Thoracic aorta (tissue), 2 donors: ENCODE measurements around the gene RASA3. TPM values are rescaled to one million over a fixed set of nuclear protein-coding genes. Genes with fewer than 3 reads are reported as not detected.

Experiments used
- ATAC-seq: fragments of 150-250 bp; one replicate; pipeline ENCODE4 v1.8.0; 2017; ENCODE audit warnings: low read depth; ENCODE audit not compliant: insufficient number of reproducible peaks, low FRiP score
- DNase-seq: peaks from one replicate; pipeline ENCODE4 v3.0.0-alpha.2; 2020; ENCODE audit warnings: low spot score
- H3K27ac ChIP-seq, 2 donors: fragments of 200-600 bp; sonication (generic); 1 replicate in 1 of 2; 2 replicates in 1 of 2; pipeline ENCODE4 v1.5.1; 2016; ENCODE audit warnings: mild to moderate bottlenecking in 2 of 2, moderate library complexity in 2 of 2
- H3K27me3 ChIP-seq: fragments of 200-600 bp; sonication (generic); replicated peaks from 2 replicates; pipeline ENCODE4 v1.6.0; 2016; ENCODE audit warnings: mild to moderate bottlenecking; ENCODE audit not compliant: insufficient read depth
- H3K36me3 ChIP-seq: fragments of 200-600 bp; sonication (generic); one replicate; pipeline ENCODE4 v1.5.1; 2016
- H3K4me1 ChIP-seq, 2 donors: fragments of 200-600 bp; sonication (generic); 1 replicate in 1 of 2; 2 replicates in 1 of 2; pipeline versions ENCODE4 v1.5.1 to v1.6.0; 2016; ENCODE audit warnings: low read depth in 2 of 2, mild to moderate bottlenecking in 1 of 2; ENCODE audit not compliant: control insufficient read depth in 1 of 2
- H3K4me3 ChIP-seq: fragments of 200-600 bp; sonication (generic); 2 replicates; pipeline ENCODE4 v1.5.1; 2016; ENCODE audit warnings: mild to moderate bottlenecking
- H3K9me3 ChIP-seq: fragments of 200-600 bp; sonication (generic); 2 replicates; pipeline ENCODE4 v1.5.1; 2016
- total RNA-seq, 2 donors: library from RNA; depleted of rRNA; stranded (reverse); fragments of >200 nt; gene quantifications; one replicate each; pipeline versions ENCODE4 v1.1.0 to v1.2.3, GENCODE V29; 2016
- TF ChIP-seq, protein P1 (sequence below): fragments of 200-600 bp; sonication (generic); IDR thresholded peaks from one replicate; pipeline ENCODE4 v1.5.1; 2019; ENCODE audit warnings: antibody characterized with exemption

RASA3 gene
- total RNA-seq, 2 donors from 2014 or later: 38.9 to 48.6 TPM

DNA sequence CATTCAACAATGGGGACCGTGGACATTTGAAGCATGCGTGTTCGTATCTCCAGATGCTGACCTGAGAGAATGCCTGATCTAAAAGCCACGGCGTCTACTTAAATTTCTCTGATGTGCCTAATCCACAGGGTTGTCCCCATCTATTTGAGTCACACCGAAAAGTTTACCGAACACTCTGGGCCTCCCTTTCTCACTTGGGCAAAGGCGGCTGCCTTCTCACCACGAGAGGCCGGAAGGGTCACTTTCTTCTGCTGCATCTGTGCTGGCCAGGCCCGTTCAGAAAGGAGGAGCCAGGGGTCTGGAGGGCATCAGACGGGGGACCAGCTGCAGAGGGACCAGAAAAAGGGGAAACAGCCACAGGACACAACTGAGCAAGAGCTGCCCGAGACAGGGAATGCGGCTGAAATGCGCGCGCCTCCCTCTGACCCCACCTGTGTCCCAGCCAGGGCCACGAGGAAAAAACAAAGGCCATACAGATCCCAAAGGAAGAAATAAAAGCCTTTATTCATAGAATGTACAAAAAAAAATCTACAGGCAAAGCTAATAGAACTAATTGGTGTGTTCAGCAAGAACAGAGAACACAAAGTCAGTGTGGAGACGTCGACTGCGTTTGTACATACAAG is 87.2 kb downstream of the RASA3 start:
- Histone ChIP-seq H3K27ac (no peak overlapping the region), H3K4me3 (no peak overlapping the region), H3K27me3 (no peaks in the 10 kb centered on the region), H3K4me1 (no peaks in the 10 kb centered on the region), H3K9me3 (no peaks in the 10 kb centered on the region), H3K36me3 (peaks cover 11% of the 10 kb centered on the region)
- TF ChIP-seq, protein P1, sequence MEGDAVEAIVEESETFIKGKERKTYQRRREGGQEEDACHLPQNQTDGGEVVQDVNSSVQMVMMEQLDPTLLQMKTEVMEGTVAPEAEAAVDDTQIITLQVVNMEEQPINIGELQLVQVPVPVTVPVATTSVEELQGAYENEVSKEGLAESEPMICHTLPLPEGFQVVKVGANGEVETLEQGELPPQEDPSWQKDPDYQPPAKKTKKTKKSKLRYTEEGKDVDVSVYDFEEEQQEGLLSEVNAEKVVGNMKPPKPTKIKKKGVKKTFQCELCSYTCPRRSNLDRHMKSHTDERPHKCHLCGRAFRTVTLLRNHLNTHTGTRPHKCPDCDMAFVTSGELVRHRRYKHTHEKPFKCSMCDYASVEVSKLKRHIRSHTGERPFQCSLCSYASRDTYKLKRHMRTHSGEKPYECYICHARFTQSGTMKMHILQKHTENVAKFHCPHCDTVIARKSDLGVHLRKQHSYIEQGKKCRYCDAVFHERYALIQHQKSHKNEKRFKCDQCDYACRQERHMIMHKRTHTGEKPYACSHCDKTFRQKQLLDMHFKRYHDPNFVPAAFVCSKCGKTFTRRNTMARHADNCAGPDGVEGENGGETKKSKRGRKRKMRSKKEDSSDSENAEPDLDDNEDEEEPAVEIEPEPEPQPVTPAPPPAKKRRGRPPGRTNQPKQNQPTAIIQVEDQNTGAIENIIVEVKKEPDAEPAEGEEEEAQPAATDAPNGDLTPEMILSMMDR: no peak
- DNase-seq: no peak
- no peak for ATAC-seq

DNA sequence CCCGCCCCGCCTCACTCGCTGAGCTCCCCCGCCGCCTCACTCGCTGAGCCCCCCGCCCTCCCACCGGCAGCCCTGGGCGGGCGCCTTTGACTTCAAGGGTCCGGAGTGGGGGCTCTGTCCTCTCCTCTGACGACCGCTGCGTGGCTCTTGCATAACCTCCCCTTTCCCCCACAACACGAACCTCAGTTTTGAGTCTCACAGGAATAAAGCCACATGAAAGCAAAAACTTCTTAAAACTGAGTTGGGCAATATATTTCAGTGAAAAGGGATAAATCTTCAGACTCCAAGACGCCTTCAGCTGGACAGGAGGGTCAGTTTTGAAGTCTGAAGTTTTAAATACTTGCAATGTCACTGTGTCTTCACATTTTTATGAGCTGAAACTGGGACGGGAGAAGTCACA is 87.9 kb downstream of the RASA3 start:
- Histone ChIP-seq H3K27me3 (no peaks in the 10 kb centered on the region), H3K27ac (no peak overlapping the region), H3K4me1 (no peaks in the 10 kb centered on the region), H3K4me3 (no peak overlapping the region), H3K9me3 (no peaks in the 10 kb centered on the region), H3K36me3 (peaks cover 7% of the 10 kb centered on the region)
- DNase-seq (no peak), ATAC-seq (no peak)
- TF ChIP-seq, protein P1: no peak

DNA sequence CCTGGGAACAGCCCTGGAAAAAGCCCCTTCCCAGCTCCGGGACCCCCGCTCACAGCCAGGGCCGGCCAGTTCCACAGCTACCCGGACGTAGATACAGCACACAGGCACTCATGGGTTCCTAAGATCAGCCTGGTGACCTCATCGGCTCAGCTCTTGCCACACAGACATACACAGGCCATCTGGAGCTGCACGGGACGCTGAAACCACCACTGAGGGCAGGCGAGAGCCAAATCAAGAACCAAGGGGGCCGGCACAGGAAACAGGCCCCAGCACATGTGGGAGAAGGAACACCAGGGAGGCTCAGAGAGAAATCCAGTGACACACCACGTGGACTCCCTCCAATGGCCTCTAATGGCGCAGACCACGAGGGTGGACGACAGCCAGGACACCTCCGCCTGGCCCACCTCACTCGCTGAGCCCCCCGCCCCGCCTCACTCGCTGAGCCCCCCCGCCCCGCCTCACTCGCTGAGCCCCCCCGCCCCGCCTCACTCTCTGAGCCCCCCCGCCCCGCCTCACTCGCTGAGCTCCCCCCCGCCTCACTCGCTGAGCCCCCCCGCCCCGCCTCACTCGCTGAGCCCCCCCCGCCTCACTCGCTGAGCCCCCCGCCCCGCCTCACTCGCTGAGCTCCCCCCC is 88.9 kb downstream of the RASA3 start:
- H3K4me1 ChIP-seq: no peaks in the 10 kb centered on the region
- ATAC-seq (no peak), DNase-seq (no peak)
- no peaks in the 10 kb centered on the region for H3K27me3 ChIP-seq
- H3K36me3 ChIP-seq: peaks cover 5% of the 10 kb centered on the region
- TF ChIP-seq, protein P1: no peak
- H3K9me3 ChIP-seq: no peaks in the 10 kb centered on the region
- H3K27ac ChIP-seq: no peak overlapping the region
- no peak overlapping the region for H3K4me3 ChIP-seq

DNA sequence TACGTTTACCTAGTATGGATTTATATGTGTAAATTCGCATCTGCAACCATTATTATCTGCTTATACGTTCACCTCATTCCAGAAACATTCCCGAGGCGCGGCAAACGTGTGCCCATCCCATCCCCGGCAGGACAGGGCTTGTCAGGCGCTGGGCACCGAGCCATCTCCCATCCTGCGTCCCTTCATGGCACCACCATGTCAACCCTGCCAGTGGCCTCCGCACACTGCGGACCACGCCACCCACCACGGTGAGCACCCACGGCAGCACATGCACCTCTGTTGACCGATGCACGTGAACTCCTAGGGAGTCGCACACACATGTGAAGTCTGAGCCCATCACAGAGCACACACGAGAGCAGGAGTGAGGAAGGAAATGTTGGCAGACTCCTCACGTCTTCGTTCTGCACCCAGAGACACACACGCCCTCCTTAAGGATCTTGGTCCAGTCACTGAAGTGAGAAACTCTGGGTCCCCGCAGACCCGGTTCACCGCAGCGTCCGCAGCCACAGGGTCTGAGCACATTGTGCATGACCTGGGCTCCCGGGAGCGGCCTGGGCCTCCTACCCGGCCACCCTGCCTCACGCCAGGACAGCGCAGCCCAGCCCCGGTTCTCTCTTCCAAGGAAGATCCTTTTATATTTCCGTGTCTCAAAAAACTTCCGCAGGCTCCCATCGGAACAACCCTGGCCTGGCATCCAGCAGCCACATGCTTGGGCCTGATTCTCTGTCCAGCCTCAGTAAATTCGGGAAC is 90.2 kb downstream of the RASA3 start:
- no peaks in the 10 kb centered on the region for H3K4me1 ChIP-seq
- ATAC-seq: no peak
- H3K4me3 ChIP-seq: no peak overlapping the region
- no peak overlapping the region for H3K27ac ChIP-seq
- H3K36me3 ChIP-seq: peaks cover 5% of the 10 kb centered on the region
- DNase-seq: no peak
- no peaks in the 10 kb centered on the region for H3K27me3 ChIP-seq
- TF ChIP-seq, protein P1: no peak
- H3K9me3 ChIP-seq: no peaks in the 10 kb centered on the region

DNA sequence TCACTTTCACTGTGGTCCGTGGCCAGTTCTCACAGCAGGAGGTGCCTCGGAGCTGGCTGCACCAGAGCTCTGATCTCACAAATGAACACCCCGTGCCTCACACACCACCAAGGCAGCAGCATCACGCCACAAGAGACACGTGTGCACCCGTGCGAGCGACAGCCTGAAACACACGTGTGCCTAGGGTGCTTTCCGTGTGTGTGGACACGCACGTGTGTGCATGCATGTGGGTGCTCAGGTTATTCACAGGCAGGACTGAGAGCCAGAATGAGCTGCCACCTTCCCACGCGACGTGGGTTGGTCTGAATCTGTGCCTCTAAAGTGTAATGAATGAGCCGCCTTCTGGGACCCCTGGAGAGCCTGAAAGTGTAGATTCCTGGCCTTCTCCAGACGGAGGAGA is 90.9 kb downstream of the RASA3 start:
- DNase-seq: no peak
- ATAC-seq: no peak
- no peaks in the 10 kb centered on the region for H3K4me1 ChIP-seq
- H3K27ac ChIP-seq: no peak overlapping the region
- peaks cover 5% of the 10 kb centered on the region for H3K36me3 ChIP-seq
- H3K9me3 ChIP-seq: no peaks in the 10 kb centered on the region
- no peak overlapping the region for H3K4me3 ChIP-seq
- TF ChIP-seq, protein P1: no peak
- H3K27me3 ChIP-seq: no peaks in the 10 kb centered on the region
